HTR-8/SVneo (cell line): ENCODE measurements around the gene DLEC1.
A peak's percentile ranks its signal among the peaks of the same experiment; 100 is the strongest.
"Not testable (repeated sequence)": the region's sequence is repeated elsewhere in the genome, so short reads cannot be mapped to it uniquely, and the experiment has no call there.

Experiments used
- DNase-seq: peaks from one replicate; pipeline ENCODE4 v3.0.0; 2011; ENCODE audit warnings: low spot score, mixed read lengths; ENCODE audit not compliant: insufficient read length
- FAIRE-seq: peaks from 2 replicates; lab custom pipeline; 2011; peaks lifted over from hg19 to GRCh38; lab: Jason Lieb, UNC

DLEC1 gene

DNA sequence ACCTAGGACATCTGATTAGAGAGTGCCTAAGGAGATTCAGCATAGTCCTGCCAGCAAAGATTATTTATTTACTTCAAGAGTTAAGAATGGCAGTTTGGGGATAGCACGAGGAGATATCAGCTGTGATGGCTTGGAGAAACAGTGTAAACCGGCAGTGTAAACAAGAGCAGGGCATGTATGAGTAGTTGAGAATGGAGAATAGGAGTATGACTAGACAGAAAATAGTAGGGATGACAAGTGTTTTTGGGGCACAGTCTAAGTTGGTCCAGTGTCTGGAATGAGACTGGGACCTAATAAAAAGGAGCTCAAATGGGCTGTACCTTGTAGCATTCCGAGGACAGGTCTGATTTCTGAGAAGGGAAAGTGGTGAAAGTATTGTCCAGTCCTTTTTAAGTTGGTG lies 38.1 kb downstream of the DLEC1 start:
- DNase-seq, FAIRE-seq: not testable (repeated sequence)

GRCh38 chr3:38082296-38082695 lies 43.3 kb downstream of the DLEC1 start:
- not testable (repeated sequence) for FAIRE-seq, DNase-seq

DNA sequence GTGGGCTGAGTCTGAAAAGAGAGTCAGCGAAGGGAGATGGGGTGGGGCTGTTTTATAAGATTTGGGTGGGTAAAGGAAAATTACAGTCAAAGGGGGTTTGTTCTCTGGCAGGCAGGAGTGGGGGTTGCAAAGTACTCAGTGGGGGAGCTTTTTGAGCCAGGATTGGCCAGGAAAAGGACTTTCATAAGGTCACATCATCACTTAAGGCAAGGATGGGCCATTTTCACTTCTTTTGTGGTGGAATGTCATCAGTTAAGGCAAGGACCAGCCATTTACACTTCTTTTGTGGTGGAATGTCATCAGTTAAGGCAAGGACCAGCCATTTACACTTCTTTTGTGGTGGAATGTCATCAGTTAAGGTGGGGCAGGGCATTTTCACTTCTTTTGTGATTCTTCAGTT lies 44.2 kb downstream of the DLEC1 start:
- FAIRE-seq, DNase-seq: not testable (repeated sequence)

DNA sequence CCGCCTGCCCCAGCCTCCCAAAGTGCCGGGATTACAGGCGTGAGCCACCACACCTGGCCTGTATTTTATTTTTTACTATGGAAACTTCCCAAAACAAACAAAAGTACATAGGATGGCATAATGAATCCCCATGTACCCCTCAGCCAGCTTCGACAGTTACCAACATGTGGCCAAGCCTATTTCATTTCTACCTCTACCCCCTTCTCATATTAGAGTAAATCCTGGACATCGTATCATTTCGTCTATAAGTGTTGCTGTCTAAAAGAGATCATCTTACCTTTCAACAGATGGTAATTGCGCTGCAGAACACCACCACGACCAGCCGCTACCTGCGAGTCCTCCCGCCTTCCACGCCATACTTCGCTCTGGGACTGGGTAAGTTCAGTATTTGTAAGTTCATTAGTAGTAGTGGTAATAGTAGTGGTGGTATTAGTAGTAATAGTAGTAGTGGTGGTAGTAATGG lies 44.9 kb downstream of the DLEC1 start:
- peak; percentile 13 for DNase-seq
- FAIRE-seq: no peak

DNA sequence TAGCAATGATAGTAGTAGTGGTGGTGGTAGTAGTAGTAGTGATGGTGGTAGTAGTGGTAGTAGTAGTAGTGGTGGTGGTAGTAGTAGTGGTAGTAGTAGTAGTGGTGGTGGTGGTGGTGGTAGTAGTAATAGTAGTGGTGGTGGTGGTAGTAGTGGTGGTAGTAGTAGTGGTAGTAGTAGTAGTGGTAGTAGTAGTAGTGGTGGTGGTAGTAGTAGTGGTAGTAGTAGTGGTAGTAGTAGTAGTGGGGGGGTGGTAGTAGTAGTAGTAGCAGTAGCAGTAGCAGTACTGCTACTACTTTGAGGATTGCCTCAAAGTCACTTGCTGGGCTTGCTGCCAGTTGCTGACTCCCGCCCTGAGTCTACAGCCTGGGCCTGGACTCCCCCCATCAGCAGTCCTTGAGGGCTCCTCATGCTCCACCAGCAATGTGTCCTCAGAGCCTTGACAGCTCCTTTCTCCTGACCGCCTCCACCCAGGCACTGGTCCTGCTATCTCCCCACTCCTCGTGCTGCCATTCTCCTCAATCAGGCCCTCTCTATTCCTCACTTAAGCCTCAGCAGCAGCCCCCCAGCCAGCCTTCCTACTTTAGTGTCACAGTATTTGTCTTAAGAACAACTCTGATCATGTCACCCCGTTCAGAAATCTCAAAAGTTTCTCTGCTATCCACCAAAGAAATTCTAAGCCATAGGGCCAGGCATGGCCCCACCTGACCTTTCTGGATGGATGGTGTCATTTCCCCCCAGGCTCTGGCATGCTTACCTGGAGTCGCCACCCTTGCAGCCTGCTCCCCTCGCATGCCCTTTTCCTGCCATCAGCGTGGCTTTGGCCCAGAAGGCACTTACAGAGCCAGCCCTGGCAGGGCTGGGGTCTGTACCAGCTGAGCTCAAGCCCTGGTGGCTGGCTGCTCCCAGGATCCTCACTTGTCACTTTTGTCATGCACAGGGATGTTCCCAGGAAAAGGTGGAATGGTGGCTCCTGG lies 45.6 kb downstream of the DLEC1 start:
- DNase-seq (peak; percentile 63), FAIRE-seq (peak; percentile 99)

GRCh38 chr3:38085311-38085942 lies 46.4 kb downstream of the DLEC1 start:
- FAIRE-seq (no peak), DNase-seq (no peak)

DNA sequence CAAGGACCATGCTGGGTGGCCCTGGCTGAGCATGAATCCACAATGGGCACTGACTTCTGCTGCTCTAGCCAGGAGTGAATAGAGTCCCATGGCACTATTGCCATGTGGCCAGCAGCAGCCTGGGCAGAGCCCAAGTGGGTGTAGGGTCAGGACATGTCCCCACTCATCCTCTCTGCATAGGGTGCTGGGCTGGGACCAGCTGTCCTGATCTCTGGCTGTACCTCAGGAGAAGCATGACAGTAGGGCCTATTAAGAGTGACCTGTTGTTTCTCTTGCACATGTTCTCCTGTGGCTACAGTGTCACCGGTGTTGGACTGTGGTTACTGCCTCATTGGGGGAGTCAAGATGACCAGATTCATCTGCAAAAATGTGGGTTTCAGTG lies 46.9 kb downstream of the DLEC1 start:
- FAIRE-seq: no peak
- DNase-seq: no peak

GRCh38 chr3:38086496-38086895 lies 47.5 kb downstream of the DLEC1 start:
- DNase-seq: no peak
- no peak for FAIRE-seq

- DNase-seq, FAIRE-seq: not testable (repeated sequence)
These were observed 48.3 kb downstream of the DLEC1 start for GRCh38 chr3:38087278-38087677.

- DNase-seq (no peak), FAIRE-seq (no peak)
These were observed 49.4 kb downstream of the DLEC1 start for GRCh38 chr3:38088126-38089078.

DNA sequence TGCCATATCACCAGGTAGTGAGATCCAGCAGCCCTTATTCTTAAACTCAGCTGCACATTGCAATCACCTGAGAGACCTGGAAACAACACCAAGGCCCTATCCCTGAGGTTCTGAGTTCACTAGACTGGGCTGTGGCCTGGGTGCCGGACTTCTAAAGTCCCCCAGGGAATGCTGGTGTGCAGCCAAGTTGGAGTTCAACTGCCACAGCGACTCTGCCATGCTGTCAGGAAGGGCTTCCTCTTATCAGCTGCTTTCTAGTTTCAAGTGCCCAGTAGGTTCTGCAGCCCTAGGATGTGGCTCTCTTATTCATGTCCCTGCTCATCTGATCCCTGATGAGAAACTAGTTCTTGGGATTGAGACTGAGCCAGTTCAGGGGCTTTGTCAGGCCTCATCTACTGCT lies 50.2 kb downstream of the DLEC1 start:
- FAIRE-seq: no peak
- no peak for DNase-seq

DNA sequence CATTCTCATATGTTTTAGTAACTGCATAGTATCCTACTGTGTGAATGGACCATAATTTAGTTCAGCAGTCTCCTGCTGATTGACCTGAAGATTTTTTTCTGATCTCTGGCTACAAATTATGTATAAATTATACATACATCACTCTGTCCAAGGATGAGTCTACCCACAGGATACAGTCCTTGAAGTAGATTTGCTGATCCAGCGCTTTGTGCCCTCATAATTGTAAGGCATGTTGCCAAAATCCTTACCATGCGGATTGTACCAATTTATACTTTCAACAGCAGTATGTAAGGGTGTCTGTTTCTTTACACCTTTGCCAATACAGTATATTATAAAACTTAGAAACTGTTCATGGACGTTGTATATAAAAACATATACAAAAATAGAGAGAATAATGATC lies 51.4 kb downstream of the DLEC1 start:
- no peak for FAIRE-seq
- no peak for DNase-seq

- DNase-seq: no peak
- FAIRE-seq: no peak
These were observed 56.0 kb downstream of the DLEC1 start for GRCh38 chr3:38094999-38095398.

DNA sequence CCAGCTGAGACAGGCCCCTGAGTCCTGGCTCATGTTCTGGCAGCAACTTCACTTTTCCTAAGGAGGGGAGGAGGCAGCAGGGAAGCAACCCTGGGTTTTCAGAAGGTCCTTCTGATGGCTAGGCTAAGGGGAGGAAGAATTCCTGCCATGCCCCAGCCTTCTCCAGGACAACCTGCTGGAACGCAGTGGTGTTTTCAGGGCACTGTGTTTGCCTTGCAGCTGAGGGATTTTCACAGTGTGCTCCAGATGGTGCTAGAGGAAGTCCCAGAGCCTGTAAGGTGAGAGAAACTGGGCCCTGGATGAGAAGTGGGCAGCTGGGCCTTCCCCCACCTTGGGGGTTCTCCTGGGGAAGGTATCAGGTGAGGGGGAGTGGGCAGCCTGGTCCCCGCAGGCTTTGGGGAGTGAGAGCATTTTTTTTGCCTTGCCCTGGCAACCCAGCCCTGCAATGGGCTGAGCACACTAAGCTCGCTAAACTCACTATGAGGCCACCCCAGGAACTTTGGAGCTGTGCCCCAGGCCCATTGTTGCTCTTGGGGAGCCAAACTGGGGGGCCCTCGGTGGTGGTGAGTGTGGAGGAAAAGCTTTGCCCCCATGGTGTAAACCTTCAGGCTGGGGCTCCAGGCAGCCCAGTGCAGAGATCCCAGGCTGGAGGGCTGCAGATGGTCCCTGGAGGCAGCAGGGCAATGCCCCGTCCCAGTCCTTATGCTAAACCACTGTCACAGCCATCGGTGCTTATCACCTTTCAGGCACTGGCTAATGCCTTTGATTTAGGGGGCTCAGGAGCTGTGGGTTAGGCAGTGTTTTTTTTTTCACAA lies 56.9 kb downstream of the DLEC1 start:
- DNase-seq: no peak
- FAIRE-seq: no peak

GRCh38 chr3:38097446-38098375 lies 58.7 kb downstream of the DLEC1 start:
- FAIRE-seq (no peak), DNase-seq (no peak)

- DNase-seq (no peak), FAIRE-seq (no peak)
These were observed 59.3 kb downstream of the DLEC1 start for GRCh38 chr3:38098376-38098723.

GRCh38 chr3:38099518-38099917 lies 60.5 kb downstream of the DLEC1 start:
- FAIRE-seq: no peak
- DNase-seq: no peak

DNA sequence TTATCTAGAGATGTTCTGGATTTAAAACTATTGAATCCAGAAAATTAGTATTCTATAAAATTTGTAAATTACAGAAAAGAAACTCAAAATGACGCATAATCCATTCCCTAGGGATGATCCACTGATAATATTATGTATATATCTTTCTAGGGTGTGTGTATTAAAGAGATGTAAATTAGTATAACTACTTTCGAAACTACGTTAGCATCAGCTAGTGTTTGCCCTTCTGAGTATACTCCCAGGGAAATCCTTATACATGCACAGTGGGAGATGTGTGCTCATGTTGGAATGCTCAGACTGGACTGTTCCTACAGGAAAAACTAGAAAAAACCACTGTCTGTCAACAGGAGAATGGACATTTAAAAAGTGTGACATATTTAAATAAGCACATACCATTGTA lies 61.5 kb downstream of the DLEC1 start:
- DNase-seq: no peak
- FAIRE-seq: no peak
